GM19463 (cell line): ENCODE results near the gene DIP2B.
"Not testable (repeated sequence)": the region's sequence is repeated elsewhere in the genome, so short reads cannot be mapped to it uniquely, and the experiment has no call there.

Source experiments
- ATAC-seq: cut with Tn5 transposase; IDR thresholded peaks from one replicate; pipeline ENCODE4 v1.9.1; 2021; ENCODE audit warnings: mild to moderate bottlenecking, moderate library complexity; ENCODE audit not compliant: unreplicated experiment

DIP2B gene

DNA sequence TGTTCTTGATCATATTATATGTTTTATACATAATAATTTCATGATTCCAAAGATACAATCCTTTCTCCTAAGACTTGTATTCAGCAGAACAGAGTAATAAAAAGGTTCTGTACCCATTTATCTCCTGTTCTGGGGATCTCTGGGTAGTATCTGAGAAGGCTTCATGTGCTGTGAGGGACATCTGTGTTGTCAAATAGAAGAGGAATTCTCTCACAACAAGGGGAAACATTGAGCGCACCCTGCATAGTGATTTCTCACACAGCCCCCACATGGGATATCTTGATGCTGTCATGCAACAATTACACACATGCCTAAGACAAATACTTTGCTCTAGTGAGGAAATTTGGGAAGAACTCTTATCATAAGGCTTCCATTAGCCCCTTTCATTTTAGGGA, 157.3 kb downstream of the DIP2B start:
- no peak for ATAC-seq

DNA sequence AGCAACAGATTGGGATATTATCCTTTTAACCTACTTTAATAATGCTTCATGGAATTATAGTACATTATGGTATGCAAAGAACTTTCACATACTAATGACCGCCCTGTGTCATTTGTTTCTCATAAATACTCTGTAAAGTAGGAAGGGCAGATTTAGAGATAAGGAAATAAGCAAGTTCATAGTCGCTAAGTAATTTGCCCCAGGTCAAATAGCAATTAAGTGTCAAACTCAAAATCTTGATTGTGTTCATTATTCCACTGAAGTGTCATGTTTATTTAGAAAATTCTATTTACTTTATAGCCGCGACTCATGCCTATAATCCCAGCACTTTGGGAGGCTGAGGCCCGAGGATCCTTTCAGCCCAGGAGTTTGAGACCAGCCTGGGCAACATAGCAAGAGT, 160.4 kb downstream of the DIP2B start:
- no peak for ATAC-seq

DNA sequence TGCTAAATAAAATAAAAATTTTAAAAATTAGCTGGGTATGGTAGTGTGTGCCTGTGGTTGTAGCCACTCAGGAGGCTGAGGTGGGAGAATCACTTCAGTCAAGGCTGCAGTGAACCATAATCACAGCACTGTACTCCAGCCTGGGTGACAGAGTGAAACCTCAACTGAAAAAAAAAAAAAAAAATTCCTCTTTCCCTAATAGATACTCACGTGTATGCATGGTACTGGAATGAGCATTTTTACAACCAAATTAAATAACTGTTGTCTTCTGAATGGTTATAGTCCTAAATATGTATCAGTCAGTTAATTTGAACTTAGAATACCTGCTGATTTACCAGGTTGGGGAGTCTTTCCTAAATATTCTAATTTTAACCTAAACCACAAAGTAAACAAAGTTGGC, 160.8 kb downstream of the DIP2B start:
- ATAC-seq: no peak

DNA sequence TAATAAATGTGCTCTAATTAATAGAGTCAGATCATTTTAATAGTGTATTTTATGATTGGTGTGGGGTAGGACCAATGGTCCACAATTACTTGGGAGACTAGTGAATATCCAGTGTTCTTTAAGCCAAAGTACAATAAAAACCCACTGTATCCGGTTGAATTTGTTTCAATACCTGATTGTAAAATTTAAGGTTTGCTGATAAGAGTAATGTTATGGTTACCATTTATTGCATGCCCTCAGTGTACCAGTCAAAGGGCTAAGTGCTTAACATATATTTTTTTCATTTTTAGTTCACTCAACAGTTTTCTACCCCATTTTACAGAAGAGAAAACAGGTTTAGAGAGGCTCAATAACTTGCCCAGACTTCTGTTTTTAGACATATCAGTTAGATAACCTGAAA, 161.2 kb downstream of the DIP2B start:
- no peak for ATAC-seq

DNA sequence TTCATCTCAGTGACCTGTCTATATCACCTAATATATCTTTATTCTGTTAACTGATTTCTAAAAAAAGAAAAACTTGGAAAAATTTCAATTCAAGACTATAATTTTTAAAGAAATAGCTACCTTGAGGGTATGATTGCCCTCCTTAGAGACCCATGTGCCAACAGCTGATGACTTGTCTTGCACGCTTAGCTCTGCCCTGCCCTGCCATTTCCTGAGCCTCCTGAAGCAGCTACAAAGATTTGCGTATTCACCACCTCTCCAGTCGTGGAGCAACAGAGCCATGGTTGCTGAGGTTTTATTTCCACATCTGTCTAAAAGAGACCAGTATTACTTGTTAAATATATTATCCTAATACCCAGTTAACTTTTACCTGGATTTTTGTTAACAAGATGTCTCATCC, 167.4 kb downstream of the DIP2B start:
- ATAC-seq: no peak

DNA sequence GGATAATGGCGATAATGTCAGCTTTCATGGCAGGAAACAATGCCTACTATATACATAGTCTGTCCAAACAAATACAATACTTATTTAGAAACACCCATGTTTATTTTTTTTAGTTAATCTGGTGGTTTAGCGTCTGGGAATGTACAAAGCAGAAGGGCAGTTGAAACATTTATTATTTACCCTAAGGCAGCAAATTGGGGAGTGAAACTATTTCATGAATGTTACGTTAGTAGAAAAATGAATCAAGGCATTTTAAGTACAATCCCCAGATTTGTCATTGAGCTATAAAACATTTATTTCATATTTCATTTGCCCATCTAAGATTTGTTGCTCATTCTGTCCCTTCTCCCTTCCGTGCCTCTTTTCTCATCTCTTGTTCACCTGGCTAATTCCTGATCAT, 172.0 kb downstream of the DIP2B start:
- ATAC-seq: no peak

DNA sequence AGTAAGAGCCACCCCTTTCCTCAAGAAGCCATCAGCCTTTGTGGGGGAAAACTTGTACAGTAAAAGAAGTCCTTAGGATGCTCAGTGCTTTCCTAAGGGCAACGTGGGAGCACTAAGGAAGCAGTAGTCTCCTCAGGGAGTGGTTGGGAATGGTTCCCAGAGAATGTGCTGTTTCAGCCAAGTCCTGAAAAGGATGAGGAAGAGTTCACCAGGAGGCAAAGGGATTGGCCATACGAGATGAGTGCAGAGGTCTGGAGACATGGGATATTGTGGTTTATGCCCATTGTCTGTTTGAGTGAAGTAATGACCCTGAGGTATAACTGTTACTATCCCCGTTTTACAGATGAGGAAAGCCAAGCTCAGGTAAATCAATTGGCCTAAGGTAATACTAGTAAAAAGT, 173.1 kb downstream of the DIP2B start:
- ATAC-seq: no peak

DNA sequence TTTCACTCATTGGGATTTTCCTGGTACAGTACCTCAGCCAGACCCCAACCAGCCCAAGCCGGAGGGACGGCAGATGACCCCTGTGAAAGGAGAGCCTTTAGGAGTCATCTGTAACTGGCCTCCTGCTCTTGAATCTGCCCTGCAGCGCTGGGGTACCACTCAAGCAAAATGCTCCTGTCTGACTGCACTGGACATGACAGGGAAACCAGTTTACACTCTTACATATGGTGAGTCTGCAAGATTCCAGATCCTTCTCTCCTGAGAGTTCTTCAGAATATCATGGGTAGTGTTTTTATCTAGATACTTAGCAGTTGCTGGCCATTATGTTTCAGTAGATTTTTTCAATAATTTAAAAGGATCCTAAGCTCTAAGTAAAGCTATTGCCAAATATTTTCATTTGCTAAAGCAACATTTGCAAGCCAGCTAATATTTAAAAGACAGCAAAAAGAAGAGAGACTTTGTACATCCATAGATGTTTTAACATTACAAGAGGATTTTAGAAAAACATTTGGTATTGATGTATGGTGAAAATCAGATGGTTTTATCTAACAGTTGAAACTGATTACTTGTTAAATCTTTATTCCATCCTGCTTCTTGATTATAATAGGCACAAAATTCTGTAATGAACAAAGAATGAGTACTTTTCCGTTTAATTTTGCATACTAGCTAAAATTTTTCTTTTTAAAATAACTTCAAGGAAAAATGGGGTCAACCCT, 174.0 kb downstream of the DIP2B start:
- no peak for ATAC-seq

DNA sequence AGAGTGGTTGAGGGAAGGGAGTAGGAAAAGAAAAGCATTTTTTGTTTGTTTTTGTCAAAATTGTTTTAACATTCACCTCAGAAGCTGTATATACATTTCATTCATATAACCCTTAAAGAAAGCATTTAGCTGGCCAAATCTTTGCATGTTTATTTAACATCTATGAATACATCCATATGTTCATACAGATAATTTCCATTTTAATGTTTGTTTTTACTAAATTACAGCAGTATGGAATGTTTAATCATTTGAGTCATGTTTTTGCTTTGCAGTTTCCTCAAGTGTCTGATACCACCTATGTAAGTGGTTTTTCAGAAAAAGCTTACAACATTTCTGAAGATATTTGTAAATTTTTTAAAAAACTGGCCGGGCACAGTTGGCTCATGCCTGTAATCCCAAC, 174.8 kb downstream of the DIP2B start:
- ATAC-seq: no peak

DNA sequence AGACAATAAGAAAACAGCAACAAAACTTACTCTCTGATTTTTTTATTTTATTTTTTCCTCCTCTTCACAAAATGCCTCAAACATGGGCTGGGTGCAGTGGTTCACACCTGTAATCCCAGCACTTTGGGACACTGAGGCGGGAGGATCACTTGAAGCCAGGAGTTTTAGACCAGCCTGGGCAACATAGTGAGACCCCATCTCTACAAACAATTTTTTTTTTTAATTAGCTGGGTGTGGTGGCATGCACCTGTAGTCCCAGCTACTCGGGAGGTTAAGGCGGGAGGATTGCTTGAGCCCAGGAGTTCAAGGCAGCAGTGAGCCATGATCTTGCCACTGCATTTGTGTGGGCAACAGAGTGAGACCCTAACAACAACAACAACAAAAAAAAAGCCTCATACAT, 176.3 kb downstream of the DIP2B start:
- not testable (repeated sequence) for ATAC-seq

DNA sequence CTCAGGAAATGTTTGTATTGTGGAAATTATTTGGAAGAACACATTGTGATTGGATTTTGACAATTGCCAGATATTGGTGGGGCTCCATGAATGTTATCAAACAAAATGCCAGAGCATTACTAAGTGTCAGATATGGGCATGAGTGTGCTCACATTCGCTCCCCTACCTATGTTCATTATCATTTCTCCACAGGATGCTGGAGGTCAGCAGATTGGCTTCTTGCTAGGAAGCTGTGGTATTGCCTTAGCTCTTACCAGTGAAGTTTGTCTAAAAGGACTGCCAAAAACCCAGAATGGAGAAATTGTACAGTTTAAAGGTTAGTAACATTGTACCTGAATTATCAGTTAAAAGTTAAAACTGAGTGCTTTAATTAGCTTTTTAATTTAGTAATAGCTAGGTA, 180.9 kb downstream of the DIP2B start:
- no peak for ATAC-seq

DNA sequence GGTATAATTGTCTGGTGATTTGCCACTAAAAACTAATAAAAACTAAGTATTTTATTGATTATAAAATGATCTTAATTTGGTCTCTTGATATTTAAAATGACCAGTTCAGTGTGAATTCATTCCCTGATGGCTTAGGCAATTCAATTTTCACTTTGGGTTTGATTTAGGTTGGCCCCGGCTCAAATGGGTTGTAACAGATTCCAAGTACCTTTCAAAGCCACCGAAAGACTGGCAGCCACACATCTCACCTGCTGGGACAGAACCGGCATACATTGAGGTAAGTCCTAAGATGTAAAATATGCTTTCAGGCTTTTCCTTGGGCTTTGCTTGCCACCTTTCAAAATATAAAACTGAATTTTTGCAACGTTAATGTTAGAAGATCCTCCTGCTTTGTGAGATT, 181.6 kb downstream of the DIP2B start:
- ATAC-seq: no peak

DNA sequence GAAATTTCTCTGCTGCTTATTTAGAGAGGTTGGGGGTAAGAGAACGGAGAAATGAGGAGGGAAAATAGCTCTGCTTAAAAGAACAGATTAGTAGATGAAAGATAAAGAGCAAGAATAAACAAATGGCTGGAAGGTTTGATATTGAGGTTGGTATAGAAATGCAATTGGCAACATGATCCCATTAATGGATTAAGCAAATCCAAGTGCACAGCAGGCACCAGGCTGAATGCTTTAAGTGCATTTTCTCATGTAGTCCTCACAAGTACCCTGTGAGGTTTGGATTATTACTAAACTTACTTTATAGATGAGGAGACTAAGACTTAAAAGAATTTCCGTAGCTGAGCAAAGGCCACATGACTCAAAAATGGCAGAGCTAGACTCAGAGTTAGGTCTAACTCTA, 182.2 kb downstream of the DIP2B start:
- no peak for ATAC-seq

DNA sequence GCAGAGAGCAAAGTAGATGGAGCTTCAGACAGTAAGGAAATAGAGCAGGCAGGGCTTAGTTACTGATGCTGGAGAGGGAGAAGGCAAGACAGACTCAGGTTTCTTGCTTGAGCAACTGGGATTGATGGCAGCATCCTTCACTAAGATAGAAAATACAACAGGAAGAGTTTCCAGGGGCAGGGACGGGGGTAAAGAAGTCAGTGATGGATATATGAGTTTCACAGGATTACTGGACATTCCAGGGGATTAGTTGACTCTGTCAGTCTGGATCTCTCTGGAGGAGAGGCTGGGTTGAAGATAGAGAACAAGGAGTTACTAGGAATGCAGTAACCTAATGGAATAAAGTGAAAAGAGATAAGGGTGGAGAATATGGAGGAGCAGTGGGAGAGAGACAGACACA, 184.7 kb downstream of the DIP2B start:
- ATAC-seq: no peak

DNA sequence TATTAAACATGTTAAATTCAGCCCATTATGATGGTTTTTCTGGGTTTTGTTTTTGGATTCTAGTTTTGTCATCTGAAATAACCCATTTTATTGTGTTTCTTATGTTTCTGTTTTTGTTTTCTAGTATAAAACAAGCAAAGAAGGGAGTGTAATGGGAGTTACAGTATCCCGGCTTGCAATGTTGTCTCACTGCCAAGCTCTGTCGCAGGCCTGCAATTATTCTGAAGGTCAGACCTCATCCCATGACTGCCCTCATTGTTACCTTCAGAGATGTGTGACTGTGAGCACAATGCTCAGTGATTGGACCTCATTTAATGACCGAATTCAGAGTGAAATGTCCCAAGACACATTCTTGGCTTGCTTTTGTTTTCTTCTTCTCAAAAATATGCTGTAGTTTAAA, 186.1 kb downstream of the DIP2B start:
- no peak for ATAC-seq

DNA sequence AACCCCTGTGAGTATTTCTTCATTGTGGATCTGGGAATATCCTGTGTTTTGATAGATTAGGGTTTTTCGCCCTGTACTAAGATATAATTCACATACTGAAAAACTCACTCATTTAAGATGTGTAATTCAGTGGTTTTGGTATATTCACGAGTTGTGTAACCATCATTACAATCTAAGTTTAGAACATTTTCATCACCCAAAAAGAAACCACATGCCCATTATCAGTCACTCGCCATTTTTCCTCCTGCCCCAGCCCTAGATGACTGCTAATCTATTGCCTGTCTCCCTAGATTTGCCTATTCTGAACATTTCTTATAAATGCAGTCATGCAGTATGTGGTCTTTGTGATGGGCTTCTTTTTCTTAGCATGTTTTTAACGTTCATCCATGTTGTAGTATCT, 191.2 kb downstream of the DIP2B start:
- ATAC-seq: no peak

DNA sequence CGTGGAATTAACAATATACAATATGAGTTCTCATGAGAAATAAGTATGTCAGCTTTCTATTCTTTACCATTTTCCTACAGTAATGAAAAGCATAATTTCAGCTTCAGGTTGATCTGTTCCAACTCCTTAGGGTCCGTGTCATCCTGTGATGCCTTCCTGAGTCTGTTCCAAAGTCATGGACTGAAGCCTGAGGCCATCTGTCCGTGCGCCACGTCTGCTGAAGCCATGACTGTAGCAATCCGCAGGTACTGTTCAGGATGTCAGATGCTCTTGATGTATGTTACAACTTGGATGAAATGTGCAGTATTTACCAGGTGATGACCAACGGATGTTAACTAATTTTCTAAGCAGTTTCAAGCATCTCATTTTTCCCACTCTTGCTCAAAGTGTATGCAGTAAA, 192.1 kb downstream of the DIP2B start:
- no peak for ATAC-seq

DNA sequence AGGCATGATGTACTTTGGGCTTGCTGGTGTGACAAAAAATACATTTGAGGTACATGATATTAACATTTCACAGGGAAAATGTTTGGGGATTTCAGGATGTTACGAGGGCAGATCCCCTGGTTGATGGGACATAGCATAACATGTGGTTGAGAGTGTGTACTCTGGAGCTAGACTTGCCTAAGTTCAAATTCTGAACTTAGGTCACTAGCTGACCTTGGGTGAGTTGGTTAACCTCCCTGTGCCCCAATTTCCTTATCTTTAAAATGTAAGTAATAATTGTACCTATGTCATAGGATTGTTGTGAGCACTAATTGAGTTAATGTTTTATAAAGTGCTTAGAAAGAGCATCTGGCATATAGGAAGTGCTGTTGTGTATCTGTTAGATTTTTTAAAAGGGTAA, 194.4 kb downstream of the DIP2B start:
- no peak for ATAC-seq

DNA sequence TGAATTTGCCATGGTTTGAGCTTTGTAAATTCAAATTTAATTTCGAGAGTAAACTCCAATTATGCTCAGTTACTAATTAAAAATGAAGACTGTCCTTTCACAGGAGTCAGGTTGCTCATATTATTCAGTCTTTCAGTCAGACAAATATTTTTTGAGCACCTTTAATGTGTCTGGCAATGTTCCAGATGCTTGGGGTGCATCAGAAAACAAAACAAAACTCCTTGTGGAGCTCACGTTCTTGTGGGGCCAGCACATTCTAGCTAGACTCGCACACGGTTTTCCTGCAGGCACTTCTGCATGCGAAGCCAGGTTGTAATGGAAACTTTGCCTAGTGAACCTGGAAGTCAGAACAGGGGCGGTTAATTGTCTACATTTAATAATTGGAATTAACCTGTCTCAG, 195.2 kb downstream of the DIP2B start:
- ATAC-seq: no peak

DNA sequence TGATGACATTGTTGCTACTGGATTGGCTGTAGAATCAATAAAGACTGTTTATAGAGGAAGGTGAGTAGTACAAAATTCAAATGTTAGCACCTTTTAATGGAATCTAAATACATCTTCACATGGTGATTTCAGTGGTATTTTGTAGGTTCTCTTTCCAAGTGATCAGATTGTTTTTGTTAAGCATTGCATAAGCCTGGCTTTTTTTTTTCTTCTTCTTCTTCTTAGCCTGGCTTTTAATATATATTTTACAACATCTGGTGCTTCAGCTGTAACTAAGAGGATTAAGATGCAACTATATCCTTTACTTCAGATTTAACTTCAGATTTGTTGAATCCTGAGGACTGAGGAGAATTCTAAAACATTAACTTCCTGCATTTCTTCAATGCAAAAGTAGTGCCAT, 201.8 kb downstream of the DIP2B start:
- ATAC-seq: no peak

DNA sequence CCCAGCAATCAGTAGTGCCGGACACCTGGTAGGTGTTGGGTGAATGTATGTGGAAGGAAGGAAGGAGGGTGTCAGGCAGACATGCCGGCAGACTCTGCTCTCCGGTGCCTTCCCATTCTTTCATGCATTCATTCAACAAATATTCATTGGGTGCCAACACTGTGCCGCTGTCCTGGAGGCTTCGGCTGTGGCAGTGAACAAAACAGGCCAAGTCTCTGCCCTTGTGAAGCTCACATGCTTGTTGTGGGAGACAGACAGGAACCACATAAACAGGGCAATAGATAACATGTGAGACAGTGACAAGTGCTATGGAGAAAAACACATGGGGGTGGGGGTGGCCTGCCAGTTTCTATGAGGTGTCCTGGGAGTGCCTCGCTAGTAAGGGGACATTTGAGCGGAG, 202.6 kb downstream of the DIP2B start:
- ATAC-seq: no peak

DNA sequence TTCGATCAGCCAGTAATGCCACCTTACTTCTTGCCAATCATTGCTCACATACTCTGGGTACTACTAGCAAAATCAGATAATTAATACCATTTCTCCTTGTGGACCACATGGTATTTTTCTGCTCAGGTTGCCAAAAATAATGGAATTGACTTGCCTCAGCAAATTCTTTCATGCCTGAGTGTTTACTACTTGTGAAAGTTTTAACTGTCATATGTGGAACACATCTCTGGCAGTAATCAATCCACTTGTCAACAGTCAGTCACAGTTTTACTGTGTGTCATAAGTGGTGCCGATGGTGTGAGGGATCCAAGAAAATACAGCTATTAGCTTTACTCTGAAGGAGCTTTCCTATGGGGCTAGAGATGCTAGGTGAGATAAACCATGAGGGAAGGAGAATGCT, 203.8 kb downstream of the DIP2B start:
- no peak for ATAC-seq

DNA sequence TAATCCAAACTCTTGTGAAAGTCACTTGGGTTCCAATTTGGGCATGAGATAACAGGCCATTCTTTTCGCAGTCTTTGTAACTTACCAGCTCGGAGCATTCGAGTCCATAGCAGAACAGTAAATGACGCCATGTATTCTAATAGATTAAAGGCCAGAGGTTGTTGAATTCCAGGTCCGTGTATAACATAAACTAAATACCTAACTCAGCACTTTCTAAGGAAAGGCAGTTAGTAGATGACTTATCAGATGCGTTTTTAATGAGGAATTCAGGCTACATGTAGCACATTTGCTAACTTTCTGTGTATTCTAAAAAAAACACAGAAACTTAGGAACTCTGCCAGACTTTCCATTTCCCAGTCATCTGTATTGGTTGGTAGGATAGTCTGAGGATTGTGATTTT, 206.3 kb downstream of the DIP2B start:
- no peak for ATAC-seq

DNA sequence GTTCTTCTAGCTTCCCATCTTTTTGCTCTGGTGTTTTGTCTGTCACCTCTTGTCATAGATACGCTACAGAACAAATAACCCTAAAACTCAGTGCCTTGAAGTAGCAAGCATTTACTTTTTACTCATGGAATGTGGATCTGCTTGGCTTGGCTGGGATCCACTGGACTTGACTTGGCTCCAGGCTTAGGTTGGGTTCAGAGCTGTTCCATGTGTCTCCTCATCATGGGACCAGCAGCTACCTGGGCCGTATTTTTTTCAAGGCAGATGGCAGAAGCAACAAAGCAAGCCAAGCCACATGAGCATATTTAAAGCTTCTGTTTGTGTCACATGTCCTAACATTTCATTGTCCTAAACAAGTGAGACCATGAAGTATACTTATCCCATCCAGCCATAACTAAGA, 210.4 kb downstream of the DIP2B start:
- no peak for ATAC-seq
